ENCODE results near the gene MICU2.
A peak's percentile ranks its signal among the peaks of the same experiment; 100 is the strongest.

MICU2 gene

GRCh38 chr13:21475115-21475514 is 128.9 kb downstream of the MICU2 start:
- Histone ChIP-seq H3K4me2 (no peak overlapping the region), H3K9ac (no peak overlapping the region), H3K27me3 (no peaks in the 10 kb centered on the region), H3K4me1 (peaks cover 0 to 23% (median 13%) of the 10 kb centered on the region in 10 experiments; a peak in 13 of 20 replicates), H3K4me3 (no peak overlapping the region), H4K20me1 (no peaks in the 10 kb centered on the region), H3K36me3 (no peaks in the 10 kb centered on the region), H3K27ac (no peak overlapping the region), H3K9me3 (replicated peaks in 1 of 11) (peaks cover 16 to 26% (median 18%) of the 10 kb centered on the region in 11 experiments)
- no peak for TF ChIP-seq Cebpa-rat (IDR thresholded peaks at IDR 0.05)

- no peaks in the 10 kb centered on the region for H3K27me3 ChIP-seq
- H3K36me3 ChIP-seq = no peaks in the 10 kb centered on the region
Measured at GRCh38 chr13:21470785-21471184, 133.2 kb downstream of the MICU2 start.

GRCh38 chr13:21466527-21466926 is 137.4 kb downstream of the MICU2 start:
- Histone ChIP-seq H3K4me3 (no peak overlapping the region), H3K9me3 (replicated peaks in 1 of 11) (peaks cover 12 to 24% (median 15%) of the 10 kb centered on the region in 11 experiments), H3K27ac (no peak overlapping the region), H3K4me2 (no peak overlapping the region), H4K20me1 (no peaks in the 10 kb centered on the region), H3K9ac (no peak overlapping the region), H3K27me3 (no peaks in the 10 kb centered on the region), H3K36me3 (no peaks in the 10 kb centered on the region), H3K4me1 (no peaks in the 10 kb centered on the region)
- no peak for TF ChIP-seq Cebpa-rat (IDR thresholded peaks at IDR 0.05)

More at GRCh38 chr13:21470785-21471184, 133.2 kb downstream of the MICU2 start:
- peaks cover 16 to 35% (median 22%) of the 10 kb centered on the region in 11 experiments for H3K9me3 ChIP-seq (replicated peaks in 1 of 11)
- no peak for TF ChIP-seq Cebpa-rat (IDR thresholded peaks at IDR 0.05)
- H3K9ac ChIP-seq = no peak overlapping the region
- H4K20me1 ChIP-seq = no peaks in the 10 kb centered on the region
- H3K27ac ChIP-seq = no peak overlapping the region
- no peak overlapping the region; a peak in 1 of 20 replicates for H3K4me3 ChIP-seq
- no peak overlapping the region for H3K4me2 ChIP-seq
- H3K4me1 ChIP-seq = peaks cover 0 to 13% (median 11%) of the 10 kb centered on the region in 10 experiments; a peak in 12 of 20 replicates

- Histone ChIP-seq H3K4me2 (no peak overlapping the region), H3K36me3 (no peaks in the 10 kb centered on the region), H3K9ac (no peak overlapping the region), H3K4me3 (no peak overlapping the region), H3K9me3 (replicated peaks in 1 of 11) (peaks cover 4 to 16% (median 7%) of the 10 kb centered on the region in 11 experiments; a peak in 20 of 22 replicates), H3K27ac (no peak overlapping the region), H4K20me1 (no peaks in the 10 kb centered on the region), H3K27me3 (no peaks in the 10 kb centered on the region), H3K4me1 (no peaks in the 10 kb centered on the region)
- no peak for TF ChIP-seq Cebpa-rat (IDR thresholded peaks at IDR 0.05)
Measured at GRCh38 chr13:21465710-21466160, 138.2 kb downstream of the MICU2 start.

DNA sequence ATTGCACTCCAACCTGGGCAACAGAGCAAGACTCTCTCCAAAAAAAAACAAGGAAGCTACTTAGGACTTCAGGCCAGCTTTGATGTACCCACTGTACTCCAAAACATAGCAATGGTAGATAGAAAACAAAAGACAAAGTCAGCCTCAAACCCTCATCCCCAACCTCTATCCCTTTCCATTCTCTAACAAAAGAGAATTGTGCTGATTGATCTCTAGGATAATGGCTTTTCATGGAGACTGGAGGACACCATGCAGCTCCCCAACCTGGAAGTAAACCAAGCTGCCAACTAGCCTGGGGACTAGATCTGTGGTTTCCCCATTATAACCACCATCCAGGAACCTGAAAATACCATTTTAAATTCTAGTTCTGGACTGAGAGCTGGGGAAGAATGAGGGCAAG is 140.5 kb downstream of the MICU2 start:
- Histone ChIP-seq H3K27me3 (no peaks in the 10 kb centered on the region), H3K4me3 (no peak overlapping the region), H3K9me3 (replicated peaks in 1 of 11) (peaks cover 0 to 2% (median 0%) of the 10 kb centered on the region in 11 experiments; a peak in 3 of 22 replicates), H3K4me2 (no peak overlapping the region), H3K27ac (no peak overlapping the region), H3K9ac (no peak overlapping the region), H3K36me3 (no peaks in the 10 kb centered on the region), H4K20me1 (peaks cover 0 to 5% (median 0%) of the 10 kb centered on the region in 11 experiments; a peak in 5 of 22 replicates), H3K4me1 (peaks cover 0 to 5% (median 0%) of the 10 kb centered on the region in 10 experiments; a peak in 1 of 20 replicates)
- no peak for TF ChIP-seq Cebpa-rat (IDR thresholded peaks at IDR 0.05)

DNA sequence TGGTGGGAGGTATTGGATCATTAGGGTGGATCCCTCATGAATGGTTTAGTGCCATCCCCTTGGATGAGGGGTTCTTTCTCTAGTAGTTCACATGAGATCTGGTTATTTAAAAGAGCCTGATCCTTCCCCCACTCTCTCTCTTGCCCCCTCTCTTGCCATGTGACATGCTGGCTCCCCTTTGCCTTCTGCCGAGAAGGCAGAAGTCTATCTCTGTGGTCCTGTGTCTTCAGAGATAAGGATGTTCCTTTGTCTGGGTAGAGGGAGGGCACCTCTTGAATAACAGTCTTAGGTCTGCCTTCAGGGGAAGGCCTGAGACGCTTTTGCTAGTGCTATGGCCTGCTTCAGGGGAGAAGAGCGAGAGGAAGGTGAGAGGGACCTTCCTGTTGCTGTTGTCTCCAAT is 142.8 kb downstream of the MICU2 start:
- no peak for TF ChIP-seq Cebpa-rat (IDR thresholded peaks at IDR 0.05)
- H3K9ac ChIP-seq = no peak overlapping the region

DNA sequence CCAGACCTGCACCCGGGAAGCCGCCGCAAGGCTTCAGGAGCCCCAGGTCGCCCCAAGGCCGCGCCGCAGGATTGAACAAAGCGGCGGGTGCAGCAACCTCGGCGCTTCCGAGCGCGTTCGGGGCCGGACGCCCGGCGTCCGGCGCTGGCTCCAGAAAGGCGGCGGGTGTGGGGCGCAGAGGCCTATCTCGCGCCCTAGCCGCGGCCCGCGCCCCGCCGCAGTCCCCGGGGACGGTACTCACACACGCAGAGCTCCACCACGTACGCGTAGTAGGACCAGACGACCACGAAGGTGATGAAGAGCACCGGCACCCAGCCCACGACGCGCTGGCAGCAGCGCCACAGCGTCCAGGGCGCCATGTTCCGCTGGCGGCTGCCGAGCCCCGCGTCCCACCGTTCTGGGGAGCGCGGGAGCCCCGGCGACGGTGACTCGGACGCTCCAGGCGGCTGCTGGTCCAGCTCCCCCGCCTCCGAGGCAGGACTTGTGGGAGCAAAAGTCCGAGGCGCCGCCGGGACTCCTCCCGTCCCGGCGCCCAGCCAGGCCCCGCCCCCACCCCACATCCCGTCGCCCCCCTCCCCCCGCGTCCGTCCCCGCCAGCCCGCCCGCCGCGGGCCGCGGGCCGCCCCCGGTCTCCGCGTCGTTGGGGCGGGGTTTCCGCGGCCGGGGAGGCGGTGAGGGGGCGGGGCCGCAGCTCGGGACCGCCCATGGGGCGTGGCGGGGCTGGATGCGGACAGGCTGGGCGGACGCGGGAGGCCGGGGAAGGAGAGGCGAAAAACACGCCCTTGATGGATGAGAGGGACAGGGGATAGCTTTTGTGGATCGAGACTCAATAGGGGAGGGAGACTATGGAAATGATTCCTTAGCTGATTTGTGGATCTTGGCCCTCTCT is 144.9 kb downstream of the MICU2 start, which contains the start of gene ZDHHC20:
TSS of gene ZDHHC20 (minus strand) at position 491 of the 889 bp plus-strand sequence. CDS start at position 359, 132 bp downstream.
- H3K27ac ChIP-seq = peak within 1 kb of the TSS; percentile 87 to 98 (median 96)
- peak within 1 kb of the TSS; percentile 84 to 99 (median 94) for H3K4me3 ChIP-seq
- peaks cover 0 to 29% (median 19%) of the 10 kb centered on the region in 11 experiments; a peak in 14 of 22 replicates for H4K20me1 ChIP-seq
- no peaks in the 10 kb centered on the region for H3K27me3 ChIP-seq
- peaks cover 4 to 23% (median 19%) of the 10 kb centered on the region in 11 experiments for H3K9me3 ChIP-seq (replicated peaks in 1 of 11)
- peaks cover 10 to 21% (median 16%) of the 10 kb centered on the region in 10 experiments for H3K4me1 ChIP-seq
- peak within 1 kb of the TSS; percentile 94 to 99 (median 97) for H3K9ac ChIP-seq
- H3K36me3 ChIP-seq = peaks cover 0 to 20% (median 16%) of the 10 kb centered on the region in 11 experiments; a peak in 16 of 22 replicates
- no peak for TF ChIP-seq Cebpa-rat (IDR thresholded peaks at IDR 0.05)
- H3K4me2 ChIP-seq = peak within 1 kb of the TSS; percentile 78 to 93 (median 85)

More for the DNA sequence above, 142.8 kb downstream of the MICU2 start:
- H3K4me1 ChIP-seq = peaks cover 10 to 21% (median 16%) of the 10 kb centered on the region in 10 experiments
- H3K9me3 ChIP-seq (replicated peaks in 1 of 11) = 0 out of 22 replicates have a peak, but pooled peaks cover 0 to 2% (median 0%) of the 10 kb centered on the region in 11 experiments
- H3K27ac ChIP-seq = no peak overlapping the region
- H3K27me3 ChIP-seq = no peaks in the 10 kb centered on the region
- H4K20me1 ChIP-seq = peaks cover 0 to 28% (median 19%) of the 10 kb centered on the region in 11 experiments; a peak in 14 of 22 replicates
- no peak overlapping the region for H3K4me3 ChIP-seq
- no peaks in the 10 kb centered on the region for H3K36me3 ChIP-seq
- no peak overlapping the region for H3K4me2 ChIP-seq

- TF ChIP-seq Cebpa-rat (IDR thresholded peaks at IDR 0.05) = no peak
- Histone ChIP-seq H4K20me1 (peaks cover 0 to 29% (median 19%) of the 10 kb centered on the region in 11 experiments; a peak in 14 of 22 replicates), H3K9ac (peak overlapping the region; percentile 94 to 99 (median 97)), H3K27me3 (no peaks in the 10 kb centered on the region), H3K27ac (peak overlapping the region; percentile 87 to 98 (median 96)), H3K36me3 (peaks cover 0 to 26% (median 22%) of the 10 kb centered on the region in 11 experiments; a peak in 17 of 22 replicates), H3K4me3 (peak overlapping the region; percentile 84 to 99 (median 94)), H3K4me1 (peaks cover 10 to 23% (median 16%) of the 10 kb centered on the region in 10 experiments), H3K9me3 (replicated peaks in 1 of 11) (peaks cover 10 to 29% (median 25%) of the 10 kb centered on the region in 11 experiments), H3K4me2 (peak overlapping the region; percentile 74 to 93 (median 85))
Measured at GRCh38 chr13:21458451-21458812, 145.5 kb downstream of the MICU2 start.

Measured in BLaER1 treated with 17β-estradiol and CSF1 and Interleukin-3, amounts not matched to agents 10 nM and 100 nM (cell line).